ENCODE results near the gene HMGCR.
A peak's percentile ranks its signal among the peaks of the same experiment; 100 is the strongest.

Gene HMGCR

DNA sequence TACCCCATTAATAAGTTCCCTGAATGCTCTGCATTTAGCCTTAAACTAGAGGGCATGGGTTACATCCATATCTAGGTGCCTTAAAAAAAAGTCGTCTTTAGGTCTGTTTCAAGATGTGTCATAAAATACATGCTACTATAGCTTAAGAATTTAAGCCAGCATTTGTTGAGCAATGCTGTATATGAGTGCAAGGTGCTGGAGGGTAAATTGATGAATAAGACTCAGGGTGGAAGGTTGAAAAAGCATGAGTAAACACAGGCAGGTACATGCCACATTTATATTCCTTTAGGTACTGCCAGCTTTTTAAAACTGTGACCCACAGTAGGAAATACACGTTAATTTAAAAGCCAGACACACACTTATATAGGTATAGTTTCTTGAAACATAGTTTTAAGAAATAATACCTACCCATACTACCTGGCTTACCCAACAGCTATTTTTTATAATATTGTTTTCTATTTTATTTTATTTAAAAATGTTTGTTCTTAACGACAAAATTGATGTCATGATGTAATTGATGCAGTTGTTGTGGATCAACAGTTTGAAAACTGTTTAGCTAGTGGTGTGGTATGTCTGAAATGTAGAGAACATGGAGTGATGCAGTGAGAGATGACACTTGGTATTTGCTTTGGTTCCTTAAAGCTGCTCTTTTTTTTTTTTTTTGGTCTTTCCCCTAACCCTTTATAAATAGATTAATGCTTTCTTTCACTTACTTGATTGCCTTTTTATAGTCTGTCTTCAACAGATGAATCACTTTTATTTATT is 3.9 kb downstream of the HMGCR start:
- no peak for DNase-seq (ENCODE audit: low read depth)

DNA sequence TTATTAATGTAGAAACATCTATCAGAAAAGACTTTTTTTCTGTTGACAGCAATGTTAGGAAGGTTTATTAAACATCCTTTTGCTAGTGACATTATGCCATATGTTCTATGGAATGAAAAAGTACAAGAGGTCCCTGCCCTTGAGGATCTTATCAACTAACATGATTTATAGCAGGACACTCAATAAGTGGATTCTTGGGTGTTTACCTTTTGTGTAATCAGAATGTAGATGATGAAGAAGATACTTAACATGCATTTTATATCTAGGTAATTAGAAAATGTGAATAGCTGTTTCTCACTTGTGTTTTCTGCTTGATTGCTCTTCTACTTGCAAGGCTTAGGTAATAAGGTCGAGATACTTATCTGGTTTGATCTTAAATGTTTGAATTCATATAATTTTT is 4.9 kb downstream of the HMGCR start:
- no peak for DNase-seq (ENCODE audit: low read depth)

DNA sequence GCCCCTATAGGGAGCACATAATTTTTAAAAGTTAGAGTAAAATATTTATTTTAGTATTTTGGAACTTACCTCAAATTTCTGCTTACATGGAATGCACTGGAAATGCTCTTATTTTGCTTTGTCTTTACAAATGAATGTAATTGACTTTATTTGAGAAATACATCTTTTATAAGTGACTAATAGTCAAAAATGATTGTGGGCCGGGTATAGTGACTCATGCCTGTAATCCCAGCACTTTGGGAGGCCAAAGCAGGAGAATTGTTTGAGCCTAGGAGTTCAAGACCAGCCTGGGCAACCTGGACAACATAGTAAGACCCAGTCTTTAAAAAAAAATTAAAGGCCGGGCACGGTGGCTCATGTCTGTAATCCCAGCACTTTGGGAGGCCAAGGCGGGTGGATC is 5.8 kb downstream of the HMGCR start:
- DNase-seq (ENCODE audit: low read depth), result no peak

DNA sequence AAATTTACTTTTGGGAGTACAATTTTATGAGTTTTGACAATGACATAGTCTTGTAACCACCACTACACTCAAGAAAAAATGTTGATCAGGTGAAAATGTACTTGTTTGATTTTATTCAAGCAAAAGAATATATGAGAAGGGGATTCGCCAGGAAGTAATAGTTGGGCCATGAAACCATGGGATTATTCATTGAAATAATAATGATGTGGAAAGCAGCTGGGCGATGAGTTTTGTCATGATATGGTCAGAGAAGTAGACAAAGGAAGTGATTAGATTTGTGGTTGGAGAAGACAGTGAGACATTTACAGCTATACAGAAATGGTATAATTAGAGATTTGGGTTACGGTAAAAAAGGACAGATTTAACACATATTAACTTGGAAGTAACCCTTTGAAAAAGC is 11.2 kb downstream of the HMGCR start:
- DNase-seq (ENCODE audit: low read depth), result no peak

DNA sequence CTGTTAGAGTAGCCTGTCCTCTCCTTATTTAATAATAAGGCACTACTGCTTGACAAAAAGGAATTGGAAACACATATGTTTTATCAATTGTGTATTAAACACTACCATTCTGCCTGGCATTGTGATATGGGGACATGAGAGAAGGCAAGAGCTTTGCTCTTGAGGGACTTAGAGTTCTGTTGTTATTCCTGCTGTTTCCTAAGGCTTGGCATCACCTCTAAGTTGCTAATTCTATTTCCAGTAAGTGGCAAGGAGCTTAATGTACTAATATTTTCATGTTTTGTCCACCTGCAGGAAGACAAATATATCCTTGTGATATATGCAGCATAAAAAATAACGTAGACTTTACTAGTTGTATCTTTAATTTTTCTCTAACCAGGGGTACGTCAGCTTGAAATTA is 12.6 kb downstream of the HMGCR start:
- no peak for DNase-seq (ENCODE audit: low read depth)

DNA sequence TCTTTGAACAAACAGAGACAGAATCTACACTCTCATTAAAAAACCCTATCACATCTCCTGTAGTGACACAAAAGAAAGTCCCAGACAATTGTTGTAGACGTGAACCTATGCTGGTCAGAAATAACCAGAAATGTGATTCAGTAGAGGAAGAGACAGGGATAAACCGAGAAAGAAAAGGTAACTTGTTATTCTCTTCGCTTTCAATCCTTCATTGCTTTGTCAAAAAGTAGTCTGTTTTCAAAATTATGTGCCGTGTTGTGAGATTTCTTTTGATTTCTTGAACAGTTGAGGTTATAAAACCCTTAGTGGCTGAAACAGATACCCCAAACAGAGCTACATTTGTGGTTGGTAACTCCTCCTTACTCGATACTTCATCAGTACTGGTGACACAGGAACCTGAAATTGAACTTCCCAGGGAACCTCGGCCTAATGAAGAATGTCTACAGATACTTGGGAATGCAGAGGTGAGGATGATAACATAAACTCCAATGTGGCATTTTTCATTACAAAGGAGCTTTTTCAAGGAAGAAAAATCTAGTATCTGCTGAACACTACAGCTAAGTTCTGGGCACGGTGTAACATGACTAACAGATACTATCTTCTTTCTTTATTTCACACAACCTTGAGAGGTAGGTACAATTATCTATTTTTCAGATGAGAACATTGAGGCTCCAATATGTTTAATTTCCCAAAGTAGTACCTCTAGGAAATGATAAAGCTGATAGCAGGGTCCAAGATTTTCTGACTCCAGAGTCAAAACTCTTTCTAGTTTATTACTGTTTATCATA is 14.3 kb downstream of the HMGCR start:
- no peak for DNase-seq (ENCODE audit: low read depth)

DNA sequence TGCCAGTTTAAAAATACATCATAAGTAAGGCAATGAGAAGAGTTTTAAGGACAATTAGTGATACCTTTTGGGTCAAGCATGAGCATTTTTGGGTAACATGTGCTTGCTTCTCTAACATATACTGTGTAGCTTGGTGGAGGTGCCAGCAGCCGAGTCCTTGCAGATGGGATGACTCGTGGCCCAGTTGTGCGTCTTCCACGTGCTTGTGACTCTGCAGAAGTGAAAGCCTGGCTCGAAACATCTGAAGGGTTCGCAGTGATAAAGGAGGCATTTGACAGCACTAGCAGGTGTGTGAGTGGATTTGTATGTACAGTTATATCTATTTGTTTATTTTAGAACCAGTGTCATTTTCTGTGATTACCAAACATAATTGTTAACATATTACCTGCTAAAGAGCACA is 18.2 kb downstream of the HMGCR start:
- no peak for DNase-seq (ENCODE audit: low read depth)

DNA sequence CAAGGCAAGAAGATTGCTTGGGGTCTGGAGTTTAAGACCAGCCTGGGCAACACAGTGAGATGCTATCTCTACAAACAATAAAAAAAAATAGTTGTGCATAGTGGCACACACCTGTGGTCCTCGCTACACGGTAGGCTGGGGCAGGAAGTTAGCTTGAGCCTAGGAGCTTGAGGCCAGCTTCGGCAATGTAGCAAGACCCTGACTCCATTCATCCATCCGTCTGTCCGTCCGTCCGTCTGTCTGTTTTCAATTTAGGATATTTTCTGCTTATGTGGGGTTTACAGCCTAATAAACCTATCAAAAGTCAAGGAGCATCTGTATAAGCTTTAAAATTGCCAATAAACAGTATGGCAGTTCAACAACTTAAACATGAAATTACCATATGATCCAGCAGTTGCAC is 19.7 kb downstream of the HMGCR start:
- no peak for DNase-seq (ENCODE audit: low read depth)

DNA sequence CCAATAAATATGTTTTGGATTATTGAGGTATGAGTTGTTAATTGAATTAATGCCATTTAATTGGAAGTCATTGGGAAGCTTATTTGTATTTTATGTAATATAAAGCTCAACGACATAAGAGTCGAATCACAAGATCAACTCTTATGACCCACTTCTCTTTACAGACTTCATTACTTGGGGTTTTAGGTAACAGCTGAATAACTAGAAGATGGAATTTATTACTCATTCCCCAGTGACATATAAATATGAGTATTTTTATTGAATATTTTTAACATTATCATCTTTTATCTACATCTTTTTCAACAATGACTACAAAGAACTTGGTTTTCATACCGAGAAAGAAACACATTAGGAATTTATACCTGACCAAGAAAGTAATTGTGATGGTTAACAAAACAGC is 21.1 kb downstream of the HMGCR start:
- DNase-seq (ENCODE audit: low read depth), result no peak

DNA sequence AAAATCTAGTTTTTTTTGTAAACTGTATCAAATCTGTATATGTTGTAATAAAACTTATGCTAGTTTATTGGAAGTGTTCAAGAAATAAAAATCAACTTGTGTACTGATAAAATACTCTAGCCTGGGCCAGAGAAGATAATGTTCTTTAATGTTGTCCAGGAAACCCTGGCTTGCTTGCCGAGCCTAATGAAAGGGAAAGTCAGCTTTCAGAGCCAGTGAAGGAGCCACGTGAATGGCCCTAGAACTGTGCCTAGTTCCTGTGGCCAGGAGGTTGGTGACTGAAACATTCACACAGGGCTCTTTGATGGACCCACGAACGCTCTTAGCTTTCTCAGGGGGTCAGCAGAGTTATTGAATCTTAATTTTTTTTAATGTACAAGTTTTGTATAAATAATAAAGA is 24.3 kb downstream of the HMGCR start:
- DNase-seq (ENCODE audit: low read depth), result no peak

DNA sequence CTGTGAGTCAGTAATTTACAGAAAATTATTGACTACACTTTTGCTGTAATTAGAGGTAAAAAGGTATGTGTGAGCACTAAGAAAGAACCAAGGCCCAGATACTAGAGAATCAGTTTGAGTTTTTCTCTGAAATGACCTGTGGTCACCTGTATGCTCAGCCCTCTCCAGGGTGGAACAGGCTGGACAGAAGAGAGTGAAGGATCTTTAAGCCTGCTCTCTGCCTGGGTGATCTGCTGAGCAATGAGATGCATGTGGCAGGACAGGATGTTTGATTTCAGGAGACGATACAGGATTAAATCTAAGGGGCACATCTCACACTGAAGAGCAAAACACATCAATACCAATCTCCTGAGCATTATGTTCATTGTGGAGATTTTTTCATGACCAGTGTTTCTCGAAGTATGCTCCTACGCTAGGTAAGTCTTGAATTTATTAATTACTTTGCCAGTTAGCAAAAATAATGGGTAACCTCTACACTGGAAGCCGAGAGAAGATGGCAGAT is 25.5 kb downstream of the HMGCR start:
- no peak for DNase-seq (ENCODE audit: low read depth)

DNA sequence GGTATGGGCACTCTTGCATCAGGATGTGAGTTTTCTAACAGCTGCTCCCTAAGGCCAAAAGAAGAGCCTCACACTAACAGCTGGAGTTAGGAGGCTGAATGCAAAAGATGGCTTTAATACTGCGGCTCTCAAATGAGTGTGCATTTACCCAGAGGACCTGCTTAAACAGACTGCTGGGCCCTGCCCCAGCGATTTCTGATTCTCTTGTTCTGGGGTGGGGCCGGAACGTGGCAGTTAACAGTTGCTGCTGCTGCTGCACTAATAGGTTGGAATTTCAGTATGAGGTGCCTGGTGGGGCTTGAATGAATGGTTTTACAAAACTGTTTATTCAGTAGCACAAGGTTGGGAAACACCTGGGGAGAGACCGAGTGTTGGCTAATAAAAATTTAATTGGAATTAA is 26.1 kb downstream of the HMGCR start:
- no peak for DNase-seq (ENCODE audit: low read depth)

DNA sequence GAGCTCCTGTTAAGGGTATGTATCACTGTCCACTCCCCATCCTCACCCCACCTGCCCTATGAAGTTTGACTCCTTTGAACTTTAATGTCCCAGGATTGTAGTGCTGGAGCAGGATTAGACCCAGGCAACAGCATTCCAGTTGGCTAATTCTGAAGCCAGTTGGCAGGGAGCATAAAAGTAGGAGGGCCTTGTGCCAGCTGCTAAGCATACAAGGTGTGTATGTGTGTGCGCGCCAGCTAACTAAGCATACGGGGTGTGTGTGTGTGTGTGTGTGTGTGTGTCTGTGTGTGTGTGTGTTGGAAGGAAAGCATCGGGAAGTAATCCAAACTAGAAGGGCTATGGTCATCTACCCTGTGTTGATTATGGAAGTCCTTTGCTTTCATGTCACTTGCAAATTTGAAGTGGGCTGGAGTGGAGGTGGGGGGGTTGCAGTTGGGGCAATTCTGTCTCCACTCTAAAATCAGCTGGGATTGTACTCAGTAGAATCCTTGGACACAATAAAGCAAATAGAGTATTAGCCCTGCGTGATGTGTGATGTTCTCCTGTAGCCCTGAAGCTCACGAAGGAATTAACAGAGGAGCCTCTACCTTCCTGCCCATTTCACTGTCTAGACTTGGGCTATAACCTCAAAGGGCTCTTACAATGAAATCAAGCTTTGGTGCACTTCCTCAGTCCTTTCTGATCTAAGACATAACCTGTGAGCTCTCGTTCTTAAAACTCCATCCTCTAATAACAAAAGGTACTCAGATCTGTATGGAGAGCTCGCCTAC is 26.9 kb downstream of the HMGCR start:
- DNase-seq (ENCODE audit: low read depth), result no peak

DNA sequence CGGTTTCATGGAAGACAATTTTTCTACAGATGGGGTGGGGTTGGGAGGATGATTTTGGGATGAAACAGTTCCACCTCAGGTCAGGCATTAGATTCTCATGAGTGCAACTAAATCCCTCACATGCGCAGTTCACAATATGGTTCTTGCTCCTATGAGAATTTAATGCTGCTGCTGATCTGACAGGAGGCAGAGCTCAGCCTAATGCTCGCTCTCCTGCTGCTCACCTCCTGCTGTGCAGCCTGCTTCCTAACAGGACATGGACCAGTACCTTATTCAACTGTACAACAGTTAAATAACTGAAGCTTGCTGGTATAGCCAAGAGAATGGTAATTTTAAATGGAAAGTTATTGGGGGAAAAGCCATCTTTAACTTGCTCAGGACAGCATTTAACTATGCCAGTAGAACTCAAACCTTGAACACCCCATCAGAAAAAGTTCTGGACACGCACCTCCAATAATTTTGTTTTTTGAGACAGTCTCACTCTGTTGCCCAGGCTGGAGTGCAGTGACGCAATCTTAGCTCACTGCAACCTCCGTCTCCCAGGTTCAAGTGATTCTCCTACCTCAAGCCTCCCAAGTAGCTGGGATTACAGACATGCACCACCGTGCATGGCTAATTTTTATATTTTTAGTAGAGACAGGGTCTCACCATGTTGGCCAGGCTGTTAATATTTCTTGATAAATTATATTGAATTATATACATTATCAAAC is 27.7 kb downstream of the HMGCR start:
- no peak for DNase-seq (ENCODE audit: low read depth)

DNA sequence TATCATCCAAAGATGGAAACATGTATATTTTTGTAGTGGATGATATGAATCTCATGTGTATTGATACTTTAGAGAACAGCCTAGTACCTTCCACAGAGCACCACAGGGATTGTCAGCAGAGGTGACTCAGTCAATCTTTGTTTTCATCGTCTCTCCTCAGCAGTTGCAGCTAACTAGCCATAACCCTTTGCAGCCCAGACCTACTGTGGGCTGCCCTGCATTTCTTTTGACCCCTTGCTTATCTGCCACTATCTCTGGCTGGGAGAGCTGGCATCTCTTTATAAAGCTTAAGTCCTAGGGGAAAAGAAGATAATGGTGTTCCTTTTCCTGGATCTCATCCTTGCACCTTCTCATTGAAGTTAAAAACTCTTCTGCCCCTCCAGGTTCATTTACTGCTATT is 28.7 kb downstream of the HMGCR start:
- no peak for DNase-seq (ENCODE audit: low read depth)

DNA sequence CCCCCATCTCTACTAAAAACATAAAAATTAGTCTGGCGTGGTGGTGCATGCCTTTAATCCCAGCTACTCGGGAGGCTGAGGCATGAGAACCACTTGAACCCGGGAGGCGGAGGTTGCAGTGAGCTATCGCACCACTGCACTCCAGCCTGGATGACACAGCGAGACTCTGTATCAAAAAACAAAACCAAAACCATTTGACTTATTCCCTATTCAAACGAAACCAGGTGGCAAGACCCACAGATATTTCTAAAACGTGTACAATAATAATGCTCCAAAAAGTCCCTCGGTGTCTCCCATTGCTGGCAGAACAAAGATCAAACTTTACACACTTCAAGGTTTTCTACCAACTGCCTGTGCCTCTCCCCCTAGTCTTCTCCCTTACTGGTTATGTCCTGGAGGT is 29.8 kb downstream of the HMGCR start:
- DNase-seq (ENCODE audit: low read depth), result no peak

DNA sequence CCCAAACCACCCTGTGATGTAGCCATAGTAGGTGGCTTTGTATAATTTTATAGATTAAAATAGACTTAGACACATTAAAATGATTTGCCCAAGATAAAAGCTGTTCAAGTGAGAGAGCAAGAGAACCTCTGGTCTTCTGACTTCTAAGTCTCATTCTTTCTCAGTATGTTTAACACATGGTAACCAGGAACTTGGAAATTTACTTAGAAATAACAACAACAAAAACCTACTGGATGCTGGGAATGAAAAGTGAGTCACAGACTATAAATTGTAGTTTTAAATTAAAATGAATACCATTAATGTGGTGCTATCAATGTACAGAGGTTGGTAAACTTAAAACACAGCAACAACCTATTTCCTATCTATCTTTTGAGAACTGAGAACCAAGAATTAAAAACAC is 30.4 kb downstream of the HMGCR start:
- DNase-seq (ENCODE audit: low read depth), result peak; percentile 30

DNA sequence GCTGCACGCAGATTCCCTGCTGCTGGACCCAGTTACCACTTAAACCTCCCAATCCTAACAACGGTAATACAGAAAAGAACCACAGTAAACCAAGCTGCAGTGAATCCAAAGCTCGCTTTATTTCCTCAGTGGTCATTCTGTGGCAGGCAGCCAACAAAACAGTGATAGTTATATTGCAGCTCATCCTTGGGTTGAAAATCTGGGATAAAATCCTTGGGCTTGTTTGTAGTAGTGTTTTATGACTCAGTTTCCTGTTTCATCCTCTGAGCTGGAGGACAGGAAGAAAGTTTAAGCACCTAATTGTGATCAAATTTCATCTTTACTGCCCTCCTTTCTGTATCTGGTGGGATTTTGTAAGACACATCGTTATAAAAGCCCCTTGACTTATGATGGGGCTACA is 31.4 kb downstream of the HMGCR start:
- DNase-seq (ENCODE audit: low read depth), result no peak

DNA sequence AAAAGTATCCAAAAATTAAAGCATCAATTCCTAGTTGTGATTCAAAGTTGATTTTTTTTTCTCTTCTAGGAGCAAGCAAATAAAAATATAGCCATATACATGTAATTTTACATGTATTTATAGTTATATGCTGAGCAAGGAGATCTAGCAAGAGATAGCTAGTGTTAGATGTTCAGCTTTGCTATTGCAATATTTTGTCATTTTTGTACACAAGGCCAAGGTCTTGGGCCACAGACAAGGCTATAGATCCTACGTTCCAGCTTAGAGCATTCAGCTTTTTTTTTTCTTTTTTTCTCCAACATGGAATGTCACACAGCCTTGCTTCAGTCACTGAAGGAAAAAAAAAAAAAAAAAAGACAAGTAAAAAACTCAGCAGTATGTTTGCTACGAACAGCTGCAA is 36.8 kb downstream of the HMGCR start:
- DNase-seq (ENCODE audit: low read depth), result no peak

DNA sequence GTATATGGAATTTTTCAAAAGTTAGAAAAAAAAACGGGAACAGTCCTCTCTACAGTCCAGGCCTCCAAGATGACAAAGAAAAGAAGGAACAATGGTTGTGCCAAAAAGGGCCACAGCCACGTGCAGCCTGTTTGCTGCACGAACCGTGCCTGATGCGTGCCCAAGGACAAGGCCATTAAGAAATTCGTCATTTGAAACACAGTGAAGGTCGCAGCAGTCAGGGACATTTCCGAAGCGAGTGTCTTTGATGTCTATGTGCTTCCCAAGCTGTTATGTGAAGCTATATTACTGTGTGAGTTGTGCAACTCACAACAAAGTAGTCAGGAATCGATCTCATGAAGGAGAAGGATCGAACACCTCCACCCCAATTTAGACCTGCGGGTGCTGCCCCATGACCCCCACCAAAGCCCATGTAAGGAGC is 37.4 kb downstream of the HMGCR start:
- no peak for DNase-seq (ENCODE audit: low read depth)

DNA sequence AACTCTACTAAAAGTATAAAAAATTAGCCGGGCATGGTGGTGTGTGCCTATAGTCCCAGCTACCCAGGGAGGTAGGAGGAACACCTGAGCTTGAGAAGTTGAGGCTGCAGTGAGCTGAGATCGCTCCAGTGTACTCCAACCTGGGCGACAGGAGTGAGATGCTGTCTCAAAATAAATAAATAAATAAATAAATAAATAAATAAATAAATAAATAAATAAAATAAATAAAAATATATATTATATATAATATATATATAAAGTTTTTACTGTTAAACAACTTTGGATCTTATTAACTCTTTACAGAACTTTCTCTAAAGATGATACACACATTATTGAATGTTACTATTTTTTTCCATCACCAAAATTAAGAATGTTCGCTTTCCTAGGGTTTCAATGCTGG is 38.4 kb downstream of the HMGCR start:
- DNase-seq (ENCODE audit: low read depth), result no peak

DNA sequence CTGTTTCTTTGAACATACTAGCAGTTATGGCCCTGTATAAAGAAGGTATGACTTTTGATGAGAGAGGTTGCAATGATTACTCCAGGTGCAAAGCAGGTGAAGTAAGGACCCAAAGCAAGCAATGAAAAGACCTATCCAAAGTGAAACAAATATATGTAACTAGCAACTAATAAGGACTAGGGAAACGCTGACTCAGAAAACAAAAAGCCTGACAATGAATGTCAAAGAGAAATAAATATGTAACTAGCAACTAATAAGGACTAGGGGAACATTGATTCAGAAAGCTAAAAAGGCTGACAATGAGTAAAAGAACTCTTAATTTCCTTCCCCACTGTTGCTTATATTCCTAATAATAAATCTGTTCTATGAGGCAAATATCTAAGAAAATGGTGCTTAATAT is 43.1 kb downstream of the HMGCR start:
- no peak for DNase-seq (ENCODE audit: low read depth)
